GM21825 (cell line): ENCODE results near the gene MICAL2.

Source experiments
- ATAC-seq: cut with Tn5 transposase; IDR thresholded peaks from one replicate; pipeline ENCODE4 v1.9.1; 2021; ENCODE audit warnings: mild to moderate bottlenecking, moderate library complexity; ENCODE audit not compliant: unreplicated experiment

MICAL2 gene

GRCh38 chr11:12110201-12110713 is at the start of gene MICAL2:
Gene MICAL2, plus strand, starts transcription at chr11:12110590. Its CDS starts 51,566 bp downstream, at chr11:12162156.
- ATAC-seq = peak; percentile 97

GRCh38 chr11:12061851-12062560 is 48.4 kb upstream of the MICAL2 start:
- ATAC-seq = no peak

- ATAC-seq = no peak
Measured at GRCh38 chr11:12063251-12063650, 47.1 kb upstream of the MICAL2 start.

- no peak for ATAC-seq
Measured at GRCh38 chr11:12064136-12064953, 46.0 kb upstream of the MICAL2 start.

GRCh38 chr11:12064954-12065280 is 45.5 kb upstream of the MICAL2 start:
- no peak for ATAC-seq

GRCh38 chr11:12066056-12066798 is 44.2 kb upstream of the MICAL2 start:
- ATAC-seq = no peak

GRCh38 chr11:12066799-12067508 is 43.4 kb upstream of the MICAL2 start:
- ATAC-seq = no peak

- no peak for ATAC-seq
Measured at GRCh38 chr11:12067796-12068357, 42.5 kb upstream of the MICAL2 start.

GRCh38 chr11:12069066-12069676 is 41.2 kb upstream of the MICAL2 start:
- ATAC-seq = no peak

- ATAC-seq = no peak
Measured at GRCh38 chr11:12070446-12071267, 39.7 kb upstream of the MICAL2 start.

- no peak for ATAC-seq
Measured at GRCh38 chr11:12071574-12071973, 38.8 kb upstream of the MICAL2 start.

- no peak for ATAC-seq
Measured at GRCh38 chr11:12073436-12073835, 37.0 kb upstream of the MICAL2 start.

GRCh38 chr11:12073886-12074285 is 36.5 kb upstream of the MICAL2 start:
- ATAC-seq = no peak

GRCh38 chr11:12074529-12075195 is 35.7 kb upstream of the MICAL2 start:
- no peak for ATAC-seq

- no peak for ATAC-seq
Measured at GRCh38 chr11:12075291-12075690, 35.1 kb upstream of the MICAL2 start.

GRCh38 chr11:12075822-12076821 is 34.3 kb upstream of the MICAL2 start:
- no peak for ATAC-seq

- ATAC-seq = no peak
Measured at GRCh38 chr11:12076840-12077534, 33.4 kb upstream of the MICAL2 start.
